Rectal smooth muscle tissue (tissue), 1 donor: Measurements from ENCODE around the gene EPS8L3.
"Not testable (repeated sequence)": the region's sequence is repeated elsewhere in the genome, so short reads cannot be mapped to it uniquely, and the experiment has no call there.

Experiments
- H3K27ac ChIP-seq: one replicate; pipeline ENCODE4 v1.7.0; 2013; ENCODE audit warnings: low read depth, low read length, inconsistent platforms
- H3K27me3 ChIP-seq: one replicate; pipeline ENCODE4 v1.7.0; 2013; ENCODE audit warnings: low read length; ENCODE audit not compliant: control insufficient read depth, insufficient read depth
- H3K36me3 ChIP-seq: one replicate; pipeline ENCODE4 v1.7.0; 2013; ENCODE audit warnings: low read length; ENCODE audit not compliant: control insufficient read depth, insufficient read depth
- H3K4me1 ChIP-seq: one replicate; pipeline ENCODE4 v1.7.0; 2013; ENCODE audit warnings: low read length; ENCODE audit not compliant: control insufficient read depth, insufficient read depth
- H3K4me3 ChIP-seq: one replicate; pipeline ENCODE4 v1.7.0; 2013; ENCODE audit warnings: low read length
- H3K9ac ChIP-seq: one replicate; pipeline ENCODE4 v1.7.0; 2013; ENCODE audit warnings: low read length

Gene EPS8L3

DNA sequence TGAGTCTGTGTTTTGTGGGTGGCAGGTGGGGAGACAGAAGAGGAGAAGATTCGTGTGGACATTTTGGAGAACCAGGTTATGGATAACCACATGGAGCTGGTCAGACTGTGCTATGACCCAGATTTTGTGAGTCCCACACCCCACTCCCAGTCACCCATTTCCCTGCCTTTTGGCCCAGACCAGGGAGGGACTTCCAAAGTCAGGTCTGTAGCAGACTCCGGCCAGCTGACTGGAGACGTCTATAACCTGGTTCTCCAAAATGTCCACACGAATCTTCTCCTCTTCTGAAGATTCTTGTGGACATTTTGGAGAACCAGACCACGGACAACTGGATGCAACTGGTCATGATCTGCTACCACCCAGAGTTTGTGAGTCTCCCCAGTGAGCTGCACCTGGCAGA, 50.1 kb downstream of the EPS8L3 start:
- no peak overlapping the region for H3K9ac ChIP-seq

DNA sequence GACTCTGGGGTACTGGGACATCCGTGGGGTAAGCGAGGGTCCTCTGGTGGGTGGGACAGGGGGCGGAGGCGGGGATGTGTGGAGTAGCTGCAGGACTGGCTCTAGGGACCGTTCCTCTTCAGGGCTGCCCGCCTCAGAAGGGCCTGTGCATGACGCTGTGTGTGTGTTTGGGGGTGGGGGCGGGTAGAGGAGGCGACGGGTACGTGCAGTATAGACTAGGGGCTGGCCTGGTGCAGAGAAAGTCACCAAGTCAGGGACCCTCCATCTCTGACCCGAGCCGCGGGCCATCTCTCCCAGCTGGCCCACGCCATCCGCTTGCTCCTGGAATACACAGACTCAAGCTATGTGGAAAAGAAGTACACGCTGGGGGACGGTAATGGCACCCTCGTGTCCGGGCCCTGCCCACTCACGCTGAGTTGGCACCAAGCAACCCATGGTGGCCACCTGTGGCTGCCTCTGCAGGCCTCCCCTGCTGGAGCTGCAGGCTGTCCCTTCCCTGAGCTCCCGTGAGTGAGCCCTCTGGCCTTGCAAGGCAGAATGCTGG, 51.3 kb downstream of the EPS8L3 start:
- no peaks in the 10 kb centered on the region for H3K4me1 ChIP-seq
- H3K27ac ChIP-seq: no peak overlapping the region
- H3K36me3 ChIP-seq: no peaks in the 10 kb centered on the region
- H3K27me3 ChIP-seq: no peaks in the 10 kb centered on the region
- peak overlapping the region; percentile 41 for H3K4me3 ChIP-seq
- H3K9ac ChIP-seq: no peak overlapping the region

More for the DNA sequence above, 50.1 kb downstream of the EPS8L3 start:
- Histone ChIP-seq H3K27ac (no peak overlapping the region), H3K4me3 (no peak overlapping the region), H3K4me1 (no peaks in the 10 kb centered on the region), H3K27me3 (no peaks in the 10 kb centered on the region), H3K36me3 (no peaks in the 10 kb centered on the region)

DNA sequence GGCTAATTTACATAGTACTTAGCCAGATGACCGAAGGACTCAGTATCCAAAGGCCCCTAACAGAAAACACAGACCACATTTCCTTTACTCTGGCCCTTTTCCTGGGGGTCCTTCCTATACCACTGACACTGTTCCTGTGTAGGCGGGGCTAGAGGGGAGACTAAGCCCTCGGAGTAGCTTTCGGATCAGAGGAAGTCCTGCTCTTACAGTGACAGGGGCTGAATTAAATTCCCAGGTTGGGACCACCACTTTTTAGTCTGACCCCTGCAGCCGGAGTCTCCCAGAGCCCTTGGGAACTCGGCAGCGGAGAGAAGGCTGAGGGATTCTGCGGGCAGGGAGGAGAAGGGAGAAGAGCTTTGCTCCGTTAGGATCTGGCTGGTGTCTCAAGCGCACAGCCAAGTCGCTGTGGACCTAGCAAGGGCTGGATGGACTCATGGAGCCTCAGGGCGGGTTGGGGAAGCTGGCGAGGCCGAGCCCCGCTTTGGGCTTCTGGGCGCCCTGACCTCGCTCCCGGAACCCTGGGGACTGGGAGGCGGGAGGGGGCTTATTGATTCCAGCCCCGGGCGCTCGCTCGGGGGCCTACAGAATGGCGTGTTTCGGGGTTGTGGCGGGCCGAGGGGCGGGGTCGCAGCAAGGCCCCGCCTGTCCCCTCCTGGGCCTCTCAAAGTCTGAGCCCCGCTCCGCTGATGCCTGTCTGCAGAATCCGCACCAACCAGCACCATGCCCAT, 52.0 kb downstream of the EPS8L3 start, which contains the start of gene GSTM5:
Gene GSTM5 (plus strand): TSS at position 659 of the 728 bp plus-strand sequence. CDS start 62 bp downstream, at position 721.
- not testable (repeated sequence) for H3K27ac ChIP-seq, H3K9ac ChIP-seq, H3K36me3 ChIP-seq, H3K27me3 ChIP-seq, H3K4me1 ChIP-seq
- peak within 1 kb of the TSS; percentile 41 for H3K4me3 ChIP-seq

DNA sequence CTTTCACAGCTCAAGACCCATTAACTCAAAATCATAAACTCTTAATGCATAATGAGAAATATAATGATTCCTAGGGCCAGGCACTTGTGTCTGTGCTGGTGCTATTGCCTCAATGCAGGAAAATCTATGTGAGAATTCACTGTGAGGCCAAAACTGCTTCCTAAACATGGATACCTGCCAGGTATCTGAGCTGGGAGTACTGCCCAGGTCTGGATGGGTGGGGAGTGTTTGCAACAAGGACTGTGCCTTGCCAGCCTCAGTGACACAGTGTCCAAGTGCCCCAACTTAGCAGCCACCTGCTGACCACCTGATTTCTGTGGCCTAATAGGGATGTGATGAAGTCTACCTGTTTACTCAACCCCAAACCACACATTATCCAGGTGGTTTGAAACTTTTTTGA, 53.9 kb downstream of the EPS8L3 start:
- H3K9ac ChIP-seq, H3K4me3 ChIP-seq, H3K36me3 ChIP-seq, H3K27ac ChIP-seq, H3K4me1 ChIP-seq, H3K27me3 ChIP-seq: not testable (repeated sequence)

DNA sequence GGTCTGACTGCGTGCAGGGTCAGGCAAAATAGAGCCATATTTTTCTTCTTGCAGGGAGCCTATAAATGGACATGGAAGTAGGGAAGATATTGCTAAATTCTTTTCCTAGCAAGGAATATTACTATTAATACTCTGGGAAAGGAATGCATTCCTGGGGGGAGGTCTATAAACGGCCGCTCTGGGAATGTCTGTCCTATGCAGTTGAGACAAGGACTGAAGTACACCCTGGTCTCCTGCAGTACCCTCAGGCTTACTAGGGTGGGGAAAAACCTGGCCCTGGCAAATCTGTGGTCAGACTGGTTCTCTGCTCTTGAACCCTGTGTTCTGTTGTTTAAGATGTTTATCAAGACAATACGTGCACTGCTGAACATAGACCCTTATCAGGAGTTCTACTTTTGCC, 54.8 kb downstream of the EPS8L3 start:
- H3K27me3 ChIP-seq, H3K4me3 ChIP-seq, H3K36me3 ChIP-seq, H3K27ac ChIP-seq, H3K9ac ChIP-seq, H3K4me1 ChIP-seq: not testable (repeated sequence)

DNA sequence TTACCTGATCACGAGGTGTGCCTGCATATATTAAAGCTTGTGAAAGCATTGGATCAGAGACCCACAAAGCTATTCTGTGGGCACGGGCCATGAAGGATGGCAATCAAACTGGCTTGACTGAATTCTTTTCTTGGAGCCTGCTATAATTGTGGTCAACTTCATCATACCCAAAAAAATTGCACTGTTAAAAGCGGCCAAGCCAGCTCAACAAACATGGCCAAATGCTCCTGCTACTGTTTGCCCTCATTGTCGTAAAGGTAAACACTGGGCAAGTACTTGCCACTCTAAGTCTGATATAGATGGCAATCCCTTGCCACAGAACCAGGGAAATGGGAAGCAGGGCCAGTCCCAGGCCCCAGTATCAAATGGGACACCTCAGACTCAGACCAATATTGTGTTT, 58.3 kb downstream of the EPS8L3 start:
- Histone ChIP-seq H3K36me3 (no peaks in the 10 kb centered on the region), H3K9ac (no peak overlapping the region), H3K4me3 (no peak overlapping the region), H3K27me3 (no peaks in the 10 kb centered on the region), H3K27ac (no peak overlapping the region), H3K4me1 (no peaks in the 10 kb centered on the region)

DNA sequence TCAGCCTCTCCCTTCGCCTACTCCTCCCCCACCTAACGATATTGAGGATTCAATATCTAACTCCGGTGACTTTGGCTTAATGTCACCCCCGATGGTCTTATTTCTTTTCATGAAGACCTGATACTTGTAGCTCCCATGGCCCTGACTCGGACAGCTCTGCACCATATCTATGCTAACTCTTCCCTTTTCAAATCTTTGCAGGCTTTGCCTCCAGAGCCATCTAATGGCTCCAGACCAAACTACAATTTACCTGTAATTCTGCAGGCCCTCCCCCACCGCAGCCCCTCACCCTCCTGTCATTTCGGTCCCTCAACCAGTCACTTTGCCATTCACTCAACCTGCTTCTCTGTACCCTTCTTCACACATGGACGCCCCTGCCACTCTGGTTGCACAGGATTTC, 59.5 kb downstream of the EPS8L3 start:
- Histone ChIP-seq H3K27ac (no peak overlapping the region), H3K4me3 (no peak overlapping the region), H3K27me3 (no peaks in the 10 kb centered on the region)

DNA sequence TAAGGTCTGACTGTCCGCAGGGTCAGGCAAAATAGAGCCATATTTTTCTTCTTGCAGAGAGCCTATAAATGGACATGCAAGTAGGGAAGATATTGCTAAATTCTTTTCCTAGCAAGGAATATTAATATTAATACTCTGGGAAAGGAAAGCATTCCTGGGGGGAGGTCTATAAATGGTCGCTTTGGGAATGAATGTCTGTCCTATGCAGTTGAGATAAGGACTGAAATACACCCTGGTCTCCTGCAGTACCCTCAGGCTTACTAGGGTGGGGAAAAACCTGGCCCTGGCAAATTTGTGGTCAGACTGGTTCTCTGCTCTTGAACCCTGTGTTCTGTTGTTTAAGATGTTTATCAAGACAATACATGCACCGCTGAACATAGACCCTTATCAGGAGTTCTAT, 60.8 kb downstream of the EPS8L3 start:
- not testable (repeated sequence) for H3K27me3 ChIP-seq, H3K36me3 ChIP-seq, H3K27ac ChIP-seq, H3K9ac ChIP-seq, H3K4me3 ChIP-seq, H3K4me1 ChIP-seq

More for the DNA sequence above, 59.5 kb downstream of the EPS8L3 start:
- H3K36me3 ChIP-seq: no peaks in the 10 kb centered on the region
- no peaks in the 10 kb centered on the region for H3K4me1 ChIP-seq
- no peak overlapping the region for H3K9ac ChIP-seq
